Measurements from ENCODE around the gene ART1. TPM values are rescaled to one million over a fixed set of nuclear protein-coding genes. Genes with fewer than 3 reads are reported as not detected.

The ART1 gene
- total RNA-seq, 1 donor from 2014 or later, result not detected

GRCh38 chr11:3664032-3664630, 19.2 kb downstream of the ART1 start:
- DNase-seq (ENCODE audit: low spot score), result peak; percentile 62

- DNase-seq (ENCODE audit: low spot score), result peak; percentile 41
Measured at GRCh38 chr11:3665336-3666022, 20.6 kb downstream of the ART1 start.

GRCh38 chr11:3666023-3666530, 21.1 kb downstream of the ART1 start:
- peak; percentile 69 for DNase-seq (ENCODE audit: low spot score)

GRCh38 chr11:3667149-3668035, 22.5 kb downstream of the ART1 start:
- peak; percentile 86 for DNase-seq (ENCODE audit: low spot score)

- no peak for DNase-seq (ENCODE audit: low spot score)
Measured at GRCh38 chr11:3669128-3669527, 24.2 kb downstream of the ART1 start.

- peak; percentile 65 for DNase-seq (ENCODE audit: low spot score)
Measured at GRCh38 chr11:3669742-3670183, 24.8 kb downstream of the ART1 start.

- DNase-seq (ENCODE audit: low spot score), result no peak
Measured at GRCh38 chr11:3671334-3672254, 26.7 kb downstream of the ART1 start, which contains the start of gene CHRNA10. Gene CHRNA10 (minus strand): TSS chr11:3671384. CDS start chr11:3671312, 72 bp downstream.

GRCh38 chr11:3674189-3674588, 29.3 kb downstream of the ART1 start:
- DNase-seq (ENCODE audit: low spot score), result no peak

GRCh38 chr11:3675971-3676370, 31.0 kb downstream of the ART1 start:
- peak; percentile 72 for DNase-seq (ENCODE audit: low spot score)

GRCh38 chr11:3679077-3679476, 34.1 kb downstream of the ART1 start:
- no peak for DNase-seq (ENCODE audit: low spot score)

GRCh38 chr11:3683039-3683438, 38.1 kb downstream of the ART1 start:
- peak; percentile 37 for DNase-seq (ENCODE audit: low spot score)

- peak; percentile 62 for DNase-seq (ENCODE audit: low spot score)
Measured at GRCh38 chr11:3684129-3684818, 39.3 kb downstream of the ART1 start.

GRCh38 chr11:3684819-3685172, 39.9 kb downstream of the ART1 start:
- DNase-seq (ENCODE audit: low spot score), result no peak

- no peak for DNase-seq (ENCODE audit: low spot score)
Measured at GRCh38 chr11:3685923-3686322, 41.0 kb downstream of the ART1 start.

GRCh38 chr11:3686751-3687150, 41.8 kb downstream of the ART1 start:
- no peak for DNase-seq (ENCODE audit: low spot score)

GRCh38 chr11:3700410-3700809, 55.5 kb downstream of the ART1 start:
- no peak for DNase-seq (ENCODE audit: low spot score)

- DNase-seq (ENCODE audit: low spot score), result no peak
Measured at GRCh38 chr11:3700910-3701309, 56.0 kb downstream of the ART1 start.

GRCh38 chr11:3703383-3703782, 58.5 kb downstream of the ART1 start:
- no peak for DNase-seq (ENCODE audit: low spot score)

- no peak for DNase-seq (ENCODE audit: low spot score)
Measured at GRCh38 chr11:3707176-3707575, 62.2 kb downstream of the ART1 start.

GRCh38 chr11:3709977-3710376, 65.0 kb downstream of the ART1 start:
- no peak for DNase-seq (ENCODE audit: low spot score)

Measured in mesenteric fat pad (tissue), 1 donor.